HT1080 (cell line): ENCODE measurements around the gene KLC3. TPM values are rescaled to one million over a fixed set of nuclear protein-coding genes. Genes with fewer than 3 reads are reported as not detected.
"Not testable (repeated sequence)": the region's sequence is repeated elsewhere in the genome, so short reads cannot be mapped to it uniquely, and the experiment has no call there.

Experiments
- DNase-seq: peaks from one replicate; pipeline ENCODE4 v3.0.0-alpha.2; 2015; ENCODE audit warnings: low read depth
- polyA plus RNA-seq, 2 experiments: library from polyadenylated mRNA; depleted of rRNA; stranded (reverse); fragments of >200 nt; gene quantifications; 2 replicates each; pipeline ENCODE4 v1.2.3, GENCODE V29; 2015
- total RNA-seq: library from RNA; depleted of rRNA; stranded (reverse); fragments of >200 nt; shearing (Covaris generic); gene quantifications from 2 replicates; pipeline ENCODE4 v1.2.3, GENCODE V29; 2014; rRNA removed

The KLC3 gene
- 0.11 TPM in 1 of 2 replicates, not detected in the other for total RNA-seq
- 0.12 TPM in 1 of 2 replicates, not detected in the other for polyA plus RNA-seq (2015; cell fraction: cytosol; rRNA removed)
- 0.08 and 0.14 TPM in 2 replicates for polyA plus RNA-seq (2015; cell fraction: nucleus; rRNA removed)

DNA sequence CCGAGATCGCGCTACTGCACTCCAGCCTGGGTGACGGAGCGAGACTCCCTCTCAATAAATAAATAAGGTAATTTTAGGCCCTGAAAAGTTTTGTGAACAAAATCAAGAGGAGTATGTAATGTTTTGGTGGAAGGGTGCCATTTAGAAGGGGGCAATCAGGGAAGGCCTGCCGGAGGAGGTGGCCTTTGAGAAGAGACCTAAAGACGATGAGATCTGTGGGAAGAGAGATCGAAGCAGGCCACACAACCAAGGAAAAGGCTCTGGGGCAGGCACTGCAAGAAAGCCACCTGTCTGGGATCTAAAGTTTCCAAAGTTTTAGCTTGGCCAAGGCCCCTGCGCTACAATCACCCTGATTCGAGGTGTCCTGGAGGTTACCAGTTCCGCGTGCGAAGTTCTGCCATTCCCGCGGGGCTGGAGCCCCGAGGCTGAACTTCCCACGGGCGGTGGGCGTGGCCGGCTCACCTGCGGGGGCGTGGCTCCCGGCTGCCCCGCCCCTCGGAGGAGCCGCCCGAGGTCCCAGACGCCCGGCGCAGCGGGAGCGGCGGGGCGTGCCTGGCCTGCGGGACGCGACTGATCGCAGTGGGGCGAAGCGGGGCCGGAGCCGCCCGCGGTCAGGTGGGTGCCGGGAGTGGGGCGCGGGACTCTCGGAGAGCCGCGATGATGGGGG, at the start of gene KLC3:
KLC3 (plus strand) TSS at position 519 of the 667 bp plus-strand sequence. CDS start 4,792 bp downstream, outside the sequence.
- DNase-seq: no peak

DNA sequence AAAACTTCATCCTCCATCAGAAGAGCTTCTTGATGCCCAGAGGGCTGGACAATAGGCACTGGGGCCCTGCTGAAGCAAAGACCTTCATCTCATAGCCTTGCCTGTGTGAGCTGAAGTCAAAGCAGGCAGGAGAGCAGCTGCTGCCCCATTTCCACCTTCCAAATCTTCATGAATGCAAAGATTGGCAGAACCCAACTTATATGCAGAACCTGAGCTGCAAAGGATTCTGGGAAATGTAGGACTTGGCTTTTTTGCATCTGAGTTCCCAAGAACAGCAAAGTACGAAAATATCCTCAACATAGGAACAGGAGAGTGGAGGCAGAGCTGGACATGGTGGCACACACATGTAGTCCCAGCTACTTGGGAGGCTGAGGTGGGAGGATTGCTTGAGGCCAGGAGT, 48.7 kb upstream of the KLC3 start:
- DNase-seq: no peak

- DNase-seq: no peak
Measured at GRCh38 chr19:45293682-45294081, 46.9 kb upstream of the KLC3 start.

DNA sequence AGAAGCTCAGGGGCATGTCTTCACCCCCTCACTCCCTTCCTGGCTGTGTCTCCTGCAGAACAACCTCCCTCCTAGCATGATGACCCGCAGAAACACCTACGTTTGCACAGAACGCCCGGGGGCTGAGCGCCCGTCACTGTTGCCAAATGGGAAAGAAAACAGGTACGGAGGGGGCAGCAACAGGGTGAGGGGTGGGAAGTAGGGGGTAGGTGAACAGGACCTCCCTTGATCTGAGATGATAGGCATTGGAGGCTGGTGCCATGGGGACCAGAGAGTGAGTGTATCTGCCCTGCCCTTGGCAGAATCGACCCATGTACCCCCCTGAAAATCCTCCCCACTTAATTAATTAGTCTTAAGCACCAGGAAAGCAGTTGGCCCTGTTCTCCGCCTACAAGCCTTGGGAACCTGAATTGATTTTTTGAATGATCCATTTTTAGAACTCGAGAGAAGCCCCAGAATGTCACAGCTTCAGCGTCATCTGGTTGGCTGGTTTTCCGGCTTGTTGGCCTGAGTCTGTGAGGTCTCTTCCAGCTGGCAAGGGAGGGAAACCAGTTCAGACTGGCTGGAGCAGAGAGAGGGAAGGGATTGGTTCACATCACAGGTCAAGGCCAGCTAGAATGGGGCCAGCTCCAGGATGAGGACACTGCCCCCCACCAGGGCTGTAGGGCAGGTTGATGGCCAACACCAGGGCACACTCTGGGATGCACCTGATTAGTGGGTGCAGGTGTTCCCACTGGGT, 46.1 kb upstream of the KLC3 start:
- DNase-seq: no peak

GRCh38 chr19:45295873-45296272, 44.7 kb upstream of the KLC3 start:
- DNase-seq: no peak

GRCh38 chr19:45296355-45296754, 44.2 kb upstream of the KLC3 start:
- no peak for DNase-seq

DNA sequence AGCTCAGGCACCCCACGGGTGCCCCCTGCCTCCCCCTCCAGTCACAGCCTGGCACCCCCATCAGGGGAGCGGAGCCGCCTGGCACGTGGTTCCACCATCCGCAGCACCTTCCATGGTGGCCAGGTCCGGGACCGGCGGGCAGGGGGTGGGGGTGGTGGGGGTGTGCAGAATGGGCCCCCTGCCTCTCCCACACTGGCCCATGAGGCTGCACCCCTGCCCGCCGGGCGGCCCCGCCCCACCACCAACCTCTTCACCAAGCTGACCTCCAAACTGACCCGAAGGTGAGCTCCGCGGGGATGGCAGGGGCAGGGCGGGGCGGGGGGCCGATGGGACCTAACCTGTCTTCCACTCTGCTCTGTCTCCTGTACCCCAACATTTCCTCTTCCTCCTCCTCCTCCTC, 42.9 kb upstream of the KLC3 start:
- no peak for DNase-seq

DNA sequence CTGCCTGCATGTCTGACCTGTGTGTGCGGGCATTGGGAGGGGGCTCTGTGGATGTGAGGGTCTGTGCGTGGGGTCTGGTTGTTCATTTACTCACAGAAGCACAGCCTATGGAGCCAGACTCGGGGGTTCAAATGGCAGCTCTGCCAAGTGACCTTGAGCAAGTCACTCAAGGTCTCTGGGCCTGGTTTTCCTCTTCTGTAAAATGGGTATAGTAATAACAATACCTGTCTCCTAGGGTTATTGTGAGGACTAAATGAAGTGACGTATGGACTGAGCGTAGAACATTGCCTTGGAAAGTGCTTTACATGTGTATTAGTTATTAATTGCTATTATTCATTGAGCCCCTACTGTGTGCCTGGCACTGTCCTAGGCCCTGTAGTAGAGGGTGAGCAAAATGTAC, 42.3 kb upstream of the KLC3 start:
- no peak for DNase-seq

- no peak for DNase-seq
Measured at GRCh38 chr19:45299719-45300118, 40.8 kb upstream of the KLC3 start.

GRCh38 chr19:45302416-45302815, 38.1 kb upstream of the KLC3 start:
- DNase-seq: no peak

GRCh38 chr19:45303269-45304060, 37.1 kb upstream of the KLC3 start:
- no peak for DNase-seq

- no peak for DNase-seq
Measured at GRCh38 chr19:45304141-45304926, 36.2 kb upstream of the KLC3 start.

DNA sequence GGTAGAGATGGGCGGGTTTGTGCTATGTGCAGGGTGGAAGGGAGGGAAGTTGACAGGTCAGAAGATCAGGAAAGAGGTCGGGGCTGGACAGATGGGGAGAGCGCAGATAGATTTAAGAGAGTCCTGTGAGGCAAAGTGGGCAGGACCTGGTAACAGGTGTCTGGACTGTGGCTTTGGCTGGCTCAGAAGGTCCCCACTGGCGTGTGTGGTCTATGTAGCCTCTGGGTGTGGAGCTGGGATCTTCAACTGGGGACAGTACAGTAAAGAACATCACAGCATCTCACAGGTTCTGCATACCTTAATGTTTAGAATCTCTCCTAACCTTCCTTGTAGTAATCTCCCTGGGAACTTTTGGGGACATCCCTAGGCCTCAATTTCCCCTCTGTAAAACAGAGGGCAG, 35.5 kb upstream of the KLC3 start:
- DNase-seq: no peak

- DNase-seq: no peak
Measured at GRCh38 chr19:45305421-45305820, 35.1 kb upstream of the KLC3 start.

DNA sequence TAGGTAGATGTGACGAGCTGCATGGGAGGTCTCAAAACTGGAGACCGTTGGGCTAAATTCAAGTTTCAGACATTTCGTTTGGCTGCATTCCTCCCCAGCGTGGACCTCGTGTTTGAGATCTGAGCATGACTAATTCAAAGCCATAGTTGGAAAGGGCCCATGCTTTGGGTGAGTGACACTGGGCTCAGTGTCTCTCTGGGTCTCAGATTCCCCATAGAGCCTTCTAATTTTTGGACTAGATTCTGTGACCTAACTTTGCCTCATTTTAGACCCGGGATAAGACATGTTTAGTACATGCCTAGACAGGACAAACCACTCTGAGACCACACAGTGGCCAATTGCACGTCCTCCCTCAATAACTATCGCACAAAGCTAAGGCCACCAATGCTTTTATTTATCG, 34.5 kb upstream of the KLC3 start:
- DNase-seq: no peak

- no peak for DNase-seq
Measured at GRCh38 chr19:45306518-45307027, 34.0 kb upstream of the KLC3 start.

DNA sequence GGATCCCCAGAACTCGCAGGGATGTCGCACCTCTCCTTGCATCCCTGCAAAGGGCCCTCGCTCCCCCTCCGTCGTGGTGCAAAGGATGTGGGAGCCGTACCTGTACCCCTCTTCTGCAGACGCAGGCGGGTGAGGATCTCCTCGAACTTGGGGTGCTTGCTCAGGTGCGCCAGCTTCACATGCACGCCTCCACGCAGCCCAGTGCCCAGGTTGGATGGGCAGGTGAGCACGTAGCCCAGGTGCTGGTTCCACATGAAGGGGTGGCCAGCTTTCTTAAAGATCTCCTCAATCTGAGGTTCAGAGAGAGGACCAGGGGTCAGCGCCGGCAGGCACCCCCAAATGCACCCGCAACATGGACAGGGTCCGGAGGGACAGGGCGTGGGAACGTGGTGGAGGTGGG, 33.2 kb upstream of the KLC3 start:
- DNase-seq: no peak

- DNase-seq: not testable (repeated sequence)
Measured at GRCh38 chr19:45309322-45309721, 31.2 kb upstream of the KLC3 start.

DNA sequence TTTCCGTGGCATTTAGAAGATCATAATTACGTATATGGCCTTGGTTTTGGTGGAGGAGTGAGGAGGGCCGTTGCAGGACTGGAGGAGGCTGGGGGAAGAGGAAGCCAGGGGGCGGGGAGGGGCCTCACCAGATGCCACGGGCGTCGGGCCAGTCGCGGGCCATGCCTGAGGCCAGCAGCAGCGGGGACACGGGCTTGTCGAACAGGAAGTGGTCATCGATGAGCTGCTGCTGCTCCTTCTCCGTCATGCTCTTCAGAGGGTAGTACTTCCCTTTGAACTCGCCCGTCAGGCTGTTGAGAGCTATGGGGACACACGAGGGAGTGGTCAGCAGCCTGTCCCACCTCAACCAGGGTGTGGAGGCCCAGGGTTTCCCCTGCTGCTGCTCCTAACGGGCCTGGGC, 28.9 kb upstream of the KLC3 start:
- no peak for DNase-seq

DNA sequence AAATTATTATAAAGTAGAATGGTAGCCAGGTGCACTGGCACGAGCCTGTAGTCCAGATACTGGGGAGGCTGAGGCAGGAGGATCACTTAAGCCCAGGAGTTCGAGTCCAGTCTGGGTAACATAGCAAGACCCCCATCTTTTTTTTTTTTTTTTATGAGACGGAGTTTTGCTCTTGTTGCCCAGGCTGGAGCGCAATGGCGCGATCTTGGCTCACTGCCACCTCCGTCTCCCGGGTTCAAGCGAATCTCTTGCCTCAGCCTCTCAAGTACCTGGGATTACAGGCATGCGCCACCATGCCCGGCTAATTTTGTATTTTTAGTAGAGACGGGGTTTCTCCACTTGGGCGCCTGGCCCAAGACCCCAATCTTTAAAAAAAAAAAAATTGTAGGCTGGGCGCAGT, 28.3 kb upstream of the KLC3 start:
- DNase-seq: not testable (repeated sequence)

GRCh38 chr19:45314708-45315245, 25.8 kb upstream of the KLC3 start:
- DNase-seq: no peak
